Pancreas (tissue), 10 donors: Measurements from ENCODE around the gene TREX2. TPM values are rescaled to one million over a fixed set of nuclear protein-coding genes. Genes with fewer than 3 reads are reported as not detected.

ENCODE experiments used
- ATAC-seq, 4 donors: fragments of 200-7000 bp; cut with Tn5 transposase; one replicate each; pipeline versions ENCODE4 v1.8.0 to v1.9.1; 2020; ENCODE audit warnings: mild to moderate bottlenecking in 4 of 4, moderate library complexity in 4 of 4
- DNase-seq, 6 donors: peaks; one replicate each; pipeline ENCODE4 v3.0.0-alpha.2; 2020
- FAIRE-seq: peaks from 2 replicates; lab custom pipeline; 2012; peaks lifted over from hg19 to GRCh38; lab: Jason Lieb, UNC
- H3K27ac ChIP-seq, 4 donors: fragments of 200-600 bp; sonication (generic); 1 replicate in 3 of 4; 2 replicates in 1 of 4; pipeline versions ENCODE4 v1.5.0 to v1.8.0; 2020
- H3K27me3 ChIP-seq, 4 donors: fragments of 200-600 bp; one replicate each; pipeline ENCODE4 v1.8.0; 2021
- H3K36me3 ChIP-seq, 3 donors: fragments of 200-600 bp; sonication (generic) in 1 of 3; one replicate each; pipeline versions ENCODE4 v1.5.0 to v1.8.0; 2020 to 2021
- H3K4me1 ChIP-seq, 3 donors: fragments of 200-600 bp; one replicate each; pipeline ENCODE4 v1.8.0; 2021
- H3K4me3 ChIP-seq, 4 donors: fragments of 200-600 bp; sonication (generic) in 2 of 4; one replicate each; pipeline versions ENCODE4 v1.5.0 to v1.8.0; 2020 to 2021
- H3K9me3 ChIP-seq, 4 donors: fragments of 200-600 bp; one replicate each; pipeline ENCODE4 v1.8.0; 2021
- CTCF ChIP-seq, 4 donors: fragments of 200-600 bp; sonication (generic) in 3 of 4; IDR thresholded peaks; one replicate each; pipeline versions ENCODE4 v1.5.0 to v1.8.0; 2021; ENCODE audit warnings: antibody characterized with exemption in 4 of 4
- WGBS, 2 donors: extraction: QIAGEN DNeasy Blood & Tissue Kit; methylation state at CpG; one replicate each; pipeline ENCODE4 v1.1.7; 2013; 5-methylcytosine and 5-hydroxymethylcytosine counted together
- intact Hi-C, 3 donors: fragments of 100-400 bp; cut with DNase I; formaldehyde crosslinking; loops; one replicate each; pipeline versions ENCODE4 v1.11.1 to v1.14.2; 2022
- polyA plus RNA-seq, 2 donors: library from polyadenylated mRNA; stranded (reverse); fragments of 200-250 nt; gene quantifications; one replicate each; pipeline ENCODE4 v1.2.3, GENCODE V29; 2013
- total RNA-seq, 6 donors: library from RNA; stranded (reverse); fragmentation: NEBNext Ultra II Directional in 4 of 6; extraction: Animal tissue kit (Norgen Biotek cat#: 25700) in 4 of 6; gene quantifications; one replicate each; pipeline versions ENCODE4 v1.2.1 to v1.2.4, GENCODE V29; 2021 to 2023
- donor health status: healthy with polysubstance abuse.
- donor health status: DM: no; HTN: no; CAD: no; lungs with moderate emphysema.
- donor health status: DM: no; HTN: no; CAD: no.
- donor health status: control.
- donor health status: control.
- donor health status: Bipolar disorder and iron deficiency.
- donor health status: DM: yes; HTN: yes; CAD: no.
- donor health status: DM: no; HTN: no; CAD: no.
- donor health status: DM: no; HTN: no; CAD: no.
- donor health status: DM: yes; HTN: yes; CAD: no.

The TREX2 gene
- total and polyA plus RNA-seq, 8 donors, result 0.19 to 0.91 (median 0.55) TPM; not detected in 1

GRCh38 chrX:153493085-153493484 is 47.2 kb upstream of the TREX2 start:
- H3K4me3 ChIP-seq, result no peak overlapping the region
- no peaks in the 10 kb centered on the region for H3K9me3 ChIP-seq
- peaks cover 0 to 7% (median 2%) of the 10 kb centered on the region in 4 donors for H3K27me3 ChIP-seq
- H3K4me1 ChIP-seq, result no peaks in the 10 kb centered on the region
- 83 to 85% methylated on average over 11 of the region's 11 CpGs for WGBS, 2 donors
- no peak for ATAC-seq
- H3K36me3 ChIP-seq, result no peaks in the 10 kb centered on the region
- TF ChIP-seq CTCF (IDR thresholded peaks at IDR 0.05), result no peak
- FAIRE-seq, result no peak
- intact Hi-C loops, result no loop called here
- no peak for DNase-seq
- H3K27ac ChIP-seq, result no peak overlapping the region

- Histone ChIP-seq H3K9me3 (no peaks in the 10 kb centered on the region), H3K4me3 (no peak overlapping the region), H3K4me1 (no peaks in the 10 kb centered on the region), H3K36me3 (no peaks in the 10 kb centered on the region), H3K27me3 (peaks cover 0 to 7% (median 2%) of the 10 kb centered on the region in 4 donors), H3K27ac (no peak overlapping the region)
- TF ChIP-seq CTCF (IDR thresholded peaks at IDR 0.05), result no peak
- ATAC-seq, result no peak
- 81 to 82% methylated on average over 12 of the region's 12 CpGs for WGBS, 2 donors
- intact Hi-C loops, result no loop called here
- DNase-seq, result no peak
- FAIRE-seq, result no peak
These were observed 46.7 kb upstream of the TREX2 start for GRCh38 chrX:153492543-153492942.

GRCh38 chrX:153491918-153492317 is 46.1 kb upstream of the TREX2 start:
- no peak for TF ChIP-seq CTCF (IDR thresholded peaks at IDR 0.05)
- no peak overlapping the region for H3K27ac ChIP-seq
- no peaks in the 10 kb centered on the region for H3K4me1 ChIP-seq
- intact Hi-C loops, result no loop called here
- H3K27me3 ChIP-seq, result peaks cover 0 to 7% (median 2%) of the 10 kb centered on the region in 4 donors
- DNase-seq (no peak), ATAC-seq (no peak), FAIRE-seq (no peak)
- no peaks in the 10 kb centered on the region for H3K9me3 ChIP-seq
- no peak overlapping the region for H3K4me3 ChIP-seq
- H3K36me3 ChIP-seq, result no peaks in the 10 kb centered on the region
- 65% methylated on average over 11 of the region's 11 CpGs for whole genome bisulfite sequencing, 2 donors

GRCh38 chrX:153491351-153491914 is 45.6 kb upstream of the TREX2 start:
- Histone ChIP-seq H3K36me3 (no peaks in the 10 kb centered on the region), H3K27me3 (peaks cover 0 to 7% (median 2%) of the 10 kb centered on the region in 4 donors), H3K4me1 (no peaks in the 10 kb centered on the region), H3K4me3 (no peak overlapping the region), H3K9me3 (no peaks in the 10 kb centered on the region), H3K27ac (no peak overlapping the region)
- no peak for TF ChIP-seq CTCF (IDR thresholded peaks at IDR 0.05)
- WGBS, 2 donors, result 70 to 73% methylated on average over 10 of the region's 10 CpGs
- FAIRE-seq (no peak), ATAC-seq (no peak), DNase-seq (no peak)
- intact Hi-C loops, result no loop called here

GRCh38 chrX:153490217-153490930 is 44.5 kb upstream of the TREX2 start:
- ATAC-seq (no peak), FAIRE-seq (no peak), DNase-seq (no peak)
- intact Hi-C loops, result no loop called here
- Histone ChIP-seq H3K36me3 (no peaks in the 10 kb centered on the region), H3K9me3 (no peaks in the 10 kb centered on the region), H3K27me3 (no peaks in the 10 kb centered on the region), H3K4me1 (no peaks in the 10 kb centered on the region), H3K27ac (no peak overlapping the region), H3K4me3 (no peak overlapping the region)
- TF ChIP-seq CTCF (IDR thresholded peaks at IDR 0.05), result no peak
- WGBS, 2 donors, result 86 to 89% methylated on average over 20 of the region's 20 CpGs
